Upper lobe of left lung (tissue), 4 donors: ENCODE data around the gene GPR162.

Experiments used
- CTCF ChIP-seq, 6 experiments: fragments of 450-650 bp in 4 of 6; fragments of 200-600 bp in 2 of 6; sonication (generic) in 2 of 6; IDR thresholded peaks; one replicate each; pipeline ENCODE4 v1.5.1; 2016 to 2019; ENCODE audit warnings: antibody characterized with exemption in 6 of 6
- POLR2A ChIP-seq, 4 donors: fragments of 450-650 bp; IDR thresholded peaks; one replicate each; pipeline ENCODE4 v1.5.1; 2016 to 2017; ENCODE audit warnings: antibody characterized with exemption in 4 of 4, mild to moderate bottlenecking in 2 of 4

DNA sequence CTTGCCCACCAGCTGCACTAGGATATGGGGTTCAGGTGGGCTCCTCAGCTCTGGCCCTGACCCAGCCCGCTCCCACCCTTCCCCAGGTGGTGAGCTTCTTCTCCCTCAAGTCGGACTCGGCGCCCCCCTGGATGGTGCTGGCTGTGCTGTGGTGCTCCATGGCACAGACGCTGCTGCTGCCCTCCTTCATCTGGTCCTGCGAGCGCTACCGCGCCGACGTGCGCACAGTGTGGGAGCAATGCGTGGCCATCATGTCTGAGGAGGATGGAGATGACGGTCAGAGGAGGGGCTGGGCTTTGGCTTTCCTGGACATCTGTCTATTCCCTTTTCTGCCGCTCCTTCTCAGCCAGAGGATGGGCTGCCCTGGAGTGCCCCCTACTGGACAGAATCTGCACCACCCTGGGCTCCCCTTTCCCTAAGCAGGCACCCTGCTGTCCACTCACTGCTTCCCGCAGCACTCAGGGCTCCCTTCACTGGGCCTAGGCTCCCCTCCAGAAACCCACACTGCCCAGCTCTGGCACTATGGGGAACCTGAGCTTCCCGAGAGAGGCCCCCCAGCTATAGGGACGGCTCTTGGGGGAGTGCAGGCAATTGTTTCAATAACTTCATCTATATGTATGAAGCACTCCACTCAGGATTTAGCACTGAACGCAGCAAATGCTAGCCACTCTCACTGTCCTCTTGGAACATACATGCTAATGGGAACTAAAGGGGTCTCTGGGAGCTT, 3.9 kb downstream of the GPR162 start:
- no peak for TF ChIP-seq POLR2A (IDR thresholded peaks at IDR 0.05)
- peak; percentile 84 to 94 (median 92) for TF ChIP-seq CTCF (IDR thresholded peaks at IDR 0.05)
